Stimulated activated naive CD4-positive, alpha-beta T cell treated with Interleukin-2 at 50 U/mL for 16 hours (primary cell): ENCODE results near the gene DLG2.

Experiments
- DNase-seq: peaks from one replicate; lab custom pipeline; 2025; lab: John Stamatoyannopoulos, UW

Gene DLG2

DNA sequence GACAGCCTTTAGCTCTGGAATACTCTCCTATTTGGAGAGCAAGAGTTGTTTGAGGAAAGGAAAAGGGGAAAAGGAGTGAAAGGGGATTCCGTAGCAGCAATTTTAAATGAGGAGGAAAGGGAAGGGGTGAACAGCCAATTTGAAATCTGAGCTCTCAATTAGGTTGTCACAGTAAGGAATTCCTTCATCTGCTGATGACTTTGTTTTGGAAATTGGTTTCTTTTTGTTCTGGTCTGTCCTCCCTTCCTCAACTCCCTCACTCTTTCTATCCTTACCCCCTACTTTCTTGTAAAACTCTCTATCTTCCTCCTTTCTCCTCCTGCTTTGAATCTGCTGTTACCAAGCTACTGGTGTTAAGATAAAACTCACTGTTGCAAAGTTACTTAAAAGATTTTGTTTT, 1155.6 kb downstream of the DLG2 start:
- DNase-seq: no peak

DNA sequence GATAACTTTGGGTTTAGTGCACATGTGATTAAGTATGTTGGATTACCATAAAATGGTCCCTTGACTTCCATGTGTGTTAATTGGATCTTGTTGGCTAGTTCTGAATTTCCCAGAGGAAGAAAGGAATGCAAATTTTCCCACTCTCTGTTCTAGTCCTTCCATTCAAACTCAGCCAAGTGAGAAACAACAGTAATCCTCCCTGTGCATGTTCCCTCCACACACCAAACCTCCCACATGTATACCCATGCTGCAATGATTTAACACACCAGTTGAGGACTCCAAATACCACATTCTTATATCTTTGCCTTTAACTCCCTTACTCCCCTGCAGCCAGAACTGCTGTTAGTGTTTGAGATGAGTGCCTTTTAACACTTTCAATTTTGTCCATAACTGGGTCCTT, 1158.9 kb downstream of the DLG2 start:
- no peak for DNase-seq

- DNase-seq: no peak
These were observed 1162.1 kb downstream of the DLG2 start for GRCh38 chr11:84465040-84465439.

- no peak for DNase-seq
These were observed 1171.5 kb downstream of the DLG2 start for GRCh38 chr11:84455691-84456090.

DNA sequence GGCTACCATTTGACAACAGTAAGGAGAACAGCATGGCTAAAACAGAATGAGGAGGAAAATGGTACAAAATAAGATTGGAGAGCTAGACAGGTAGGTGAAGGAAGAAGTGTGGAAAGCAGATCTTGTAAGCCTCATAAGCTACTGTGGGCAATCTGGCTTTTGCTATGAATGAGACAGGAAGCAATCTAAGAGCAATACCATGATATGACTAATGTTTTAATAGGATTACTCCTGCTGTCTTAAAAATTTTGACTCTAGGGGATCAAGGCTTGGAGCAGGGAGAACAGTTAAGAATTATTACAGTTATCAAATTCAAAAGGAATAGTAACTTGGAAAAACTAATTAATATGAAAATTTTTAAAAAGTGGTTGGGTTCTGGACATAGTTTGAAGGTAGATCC, 1174.9 kb downstream of the DLG2 start:
- DNase-seq: no peak

DNA sequence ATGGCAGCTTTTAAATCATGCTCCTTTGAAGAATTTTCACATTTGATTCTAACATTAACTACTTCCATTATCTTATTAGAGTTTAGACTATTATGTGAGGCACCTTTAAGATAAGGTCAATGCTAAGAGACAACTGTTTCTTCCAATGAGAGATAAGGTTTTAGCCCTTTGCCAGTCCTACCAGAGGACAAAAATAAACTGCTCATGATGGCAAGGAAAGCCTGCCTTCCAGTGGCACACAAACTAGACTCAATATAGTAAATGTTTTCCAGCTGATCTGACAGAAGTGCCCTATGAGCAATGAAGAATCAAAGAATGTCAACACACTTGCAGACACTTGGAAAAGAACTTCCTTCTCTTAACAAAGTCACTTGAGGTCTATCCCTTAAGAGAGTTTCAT, 1188.6 kb downstream of the DLG2 start:
- DNase-seq: no peak

DNA sequence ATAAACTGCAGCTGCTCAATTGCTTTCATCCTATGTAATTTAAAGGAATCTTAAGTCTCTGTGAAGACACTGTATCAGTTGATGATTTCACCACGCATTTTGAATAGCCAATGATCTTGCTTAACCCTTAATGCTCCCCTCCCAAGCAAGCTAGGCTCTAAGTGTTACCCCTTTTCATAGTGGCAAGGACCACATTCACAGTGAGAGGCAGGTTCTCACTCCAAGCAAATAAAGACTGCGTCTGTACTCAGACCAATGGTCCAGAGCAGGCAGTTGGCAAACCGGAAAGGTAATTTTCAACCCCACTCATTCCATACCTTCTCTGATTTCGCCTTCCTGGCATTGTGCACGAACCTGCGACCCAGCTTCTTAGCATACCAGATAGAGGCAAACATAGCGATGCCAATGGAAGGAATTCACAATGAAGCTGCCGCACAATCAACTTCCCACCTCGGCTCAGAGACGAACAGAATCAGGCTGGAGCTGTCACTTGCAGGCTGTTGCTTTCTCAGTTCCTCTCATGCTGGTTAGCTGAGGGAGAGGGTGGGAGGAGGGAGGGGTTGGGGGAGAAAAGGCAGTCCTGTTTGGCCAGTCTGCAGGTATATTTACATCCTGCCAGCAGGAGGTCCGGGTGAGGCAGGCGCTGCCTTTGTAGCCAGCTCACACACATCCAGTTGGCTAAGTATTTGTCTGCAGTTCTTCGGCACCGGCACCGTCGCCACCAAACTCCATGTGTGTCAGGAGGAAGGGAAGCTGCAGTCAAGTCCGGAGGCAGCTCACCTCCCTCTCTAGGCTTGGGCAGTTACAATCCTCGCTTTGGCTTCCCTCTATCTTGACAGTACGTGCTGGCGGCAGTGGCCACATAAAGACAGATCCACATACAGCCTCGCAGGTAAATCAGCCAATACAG, 1189.8 kb downstream of the DLG2 start:
- DNase-seq: no peak

GRCh38 chr11:84430661-84431060, 1196.5 kb downstream of the DLG2 start:
- DNase-seq: no peak

GRCh38 chr11:84425673-84426072, 1201.5 kb downstream of the DLG2 start:
- DNase-seq: no peak

- DNase-seq: no peak
These were observed 1206.9 kb downstream of the DLG2 start for GRCh38 chr11:84420271-84420670.

DNA sequence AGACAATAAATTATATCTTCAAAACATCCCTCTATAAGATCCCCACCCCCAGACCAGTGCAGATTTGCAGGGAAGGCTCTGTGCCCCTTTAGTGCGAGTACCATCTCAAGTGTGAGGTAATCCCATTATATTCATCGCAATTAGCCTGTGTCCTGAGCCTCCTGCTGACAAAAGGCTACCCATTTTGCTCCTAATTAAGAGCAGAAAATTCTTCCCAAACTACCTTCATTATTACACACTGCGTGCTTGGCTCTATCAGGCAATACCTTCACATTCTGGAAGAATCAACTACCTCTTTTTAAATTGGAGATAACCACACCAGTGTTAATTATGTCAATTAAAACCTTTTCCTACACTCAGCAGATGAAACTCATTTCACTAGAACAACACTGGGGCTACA, 1207.5 kb downstream of the DLG2 start:
- DNase-seq: no peak

DNA sequence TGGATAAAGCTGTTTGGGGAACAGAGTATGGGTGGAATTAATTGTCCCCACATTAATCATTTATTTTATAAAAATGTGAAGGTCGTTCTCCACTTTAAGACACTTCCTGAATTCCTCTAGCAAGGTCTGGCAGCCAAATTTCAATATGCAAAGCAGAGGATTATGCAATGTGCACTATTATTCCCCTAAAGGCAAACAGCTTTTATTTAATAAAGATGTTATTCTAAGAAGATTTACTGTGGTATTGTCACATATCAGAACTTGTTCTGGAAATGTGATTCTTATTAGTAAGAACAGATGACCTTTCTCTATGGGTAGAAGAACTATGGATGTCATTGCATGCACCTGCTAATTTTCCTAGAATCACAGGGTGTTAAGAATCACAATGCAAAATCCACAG, 1212.2 kb downstream of the DLG2 start:
- DNase-seq: no peak

DNA sequence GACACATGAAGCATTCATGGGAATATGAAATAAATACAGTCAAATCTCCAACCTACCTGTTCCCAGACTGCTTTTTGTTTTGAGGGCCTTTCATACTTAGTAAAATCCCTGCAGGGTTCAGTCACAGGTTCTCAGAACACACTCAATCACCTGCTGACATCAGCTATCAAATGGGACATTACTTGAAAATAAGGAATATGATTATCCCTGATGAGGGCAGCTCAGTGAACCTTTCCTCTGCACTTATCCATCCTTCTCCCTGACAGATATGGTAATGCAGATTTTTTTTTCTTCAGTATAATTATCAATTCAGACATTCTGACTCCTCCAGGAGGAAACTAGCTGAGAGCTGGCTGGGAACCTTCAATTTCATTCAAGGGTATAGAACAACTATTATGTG, 1213.6 kb downstream of the DLG2 start:
- DNase-seq: no peak

- DNase-seq: no peak
These were observed 1214.3 kb downstream of the DLG2 start for GRCh38 chr11:84412862-84413261.

DNA sequence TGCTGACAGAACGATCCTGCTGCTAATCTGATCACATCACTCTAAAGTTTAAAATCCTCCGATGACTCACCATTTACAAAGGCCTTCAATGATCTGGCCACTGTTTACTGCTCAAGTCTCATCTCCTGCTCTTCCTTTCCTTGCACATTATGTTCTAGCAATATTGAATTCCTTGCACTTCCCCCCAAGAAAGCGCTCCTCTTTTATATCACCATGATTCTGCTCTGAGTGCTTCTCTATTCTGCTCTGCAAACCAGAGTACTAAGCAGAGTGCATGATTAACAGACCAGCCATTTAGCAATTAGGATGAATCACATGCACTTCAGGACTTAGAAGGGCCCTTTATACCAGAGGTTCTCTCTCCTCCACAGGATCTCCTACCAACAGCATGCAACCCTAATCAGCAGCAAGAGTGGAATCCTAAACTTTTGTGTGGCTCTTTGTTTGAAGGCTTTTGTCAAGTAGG, 1218.2 kb downstream of the DLG2 start:
- DNase-seq: no peak

DNA sequence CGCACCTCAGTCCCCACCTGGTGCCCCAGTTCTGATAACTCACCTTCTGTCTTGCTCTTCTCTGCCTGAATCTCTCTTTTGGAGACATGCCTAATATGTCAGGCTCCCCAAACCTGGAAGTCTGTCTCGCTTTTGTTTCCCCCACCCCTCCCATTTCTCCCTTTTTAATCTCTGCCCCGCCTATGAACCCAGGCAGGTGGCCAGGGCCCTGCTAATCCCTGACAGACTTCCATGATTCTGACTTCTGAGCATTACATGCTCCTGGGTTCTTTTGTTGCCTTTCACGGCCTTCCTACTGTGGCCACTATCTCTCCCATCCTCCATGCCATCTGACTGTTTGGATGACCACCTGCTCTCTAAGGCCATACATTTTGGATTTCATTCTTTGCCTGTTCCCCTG, 1220.1 kb downstream of the DLG2 start:
- no peak for DNase-seq

DNA sequence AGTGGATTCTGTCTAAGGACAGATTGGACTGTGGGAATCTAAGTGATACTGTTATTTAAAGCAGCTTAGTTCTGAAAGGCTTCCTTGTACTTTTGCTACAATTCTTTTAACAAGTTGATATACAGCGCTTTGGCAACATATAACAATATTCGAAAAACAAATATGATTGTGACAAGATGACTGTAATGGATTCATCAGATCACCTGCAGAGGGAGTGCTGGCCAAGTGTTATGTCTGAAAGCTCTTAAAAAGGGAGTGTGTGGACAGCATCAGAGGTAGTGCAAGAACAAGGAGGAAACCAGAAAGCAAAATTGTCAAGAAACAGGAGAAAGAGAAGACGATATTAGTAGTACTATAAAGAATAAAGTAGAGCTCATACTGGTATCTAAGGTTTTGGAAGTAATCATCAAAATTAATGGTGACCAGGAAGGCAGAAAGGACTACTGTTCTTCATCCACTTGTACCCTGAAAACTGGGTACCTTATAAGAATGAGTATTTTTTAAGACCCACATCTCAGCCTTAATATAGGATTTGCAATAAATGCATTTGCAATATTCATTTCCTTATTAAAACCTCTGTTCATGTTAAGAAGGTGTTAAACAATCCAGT, 1229.0 kb downstream of the DLG2 start:
- DNase-seq: no peak

- DNase-seq: no peak
These were observed 1230.6 kb downstream of the DLG2 start for GRCh38 chr11:84396521-84396920.

- no peak for DNase-seq
These were observed 1236.6 kb downstream of the DLG2 start for GRCh38 chr11:84390441-84391078.

DNA sequence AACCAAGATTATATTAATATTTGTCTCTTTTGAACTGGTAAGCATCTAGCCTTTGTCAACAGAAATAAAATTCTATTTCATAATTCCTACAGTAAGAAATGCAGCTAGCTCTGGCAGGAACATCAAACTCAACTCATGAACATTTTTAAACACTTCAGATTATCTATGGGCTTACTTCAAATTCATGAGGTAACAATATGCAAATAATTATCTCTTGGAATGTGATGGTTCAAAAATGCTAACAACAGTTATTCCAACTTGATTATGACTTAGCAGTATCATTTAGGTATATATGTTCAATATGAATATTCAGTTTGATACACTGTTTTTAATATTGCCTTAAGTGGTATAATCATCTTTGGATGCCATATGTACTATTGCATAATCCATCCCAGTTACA, 1237.4 kb downstream of the DLG2 start:
- no peak for DNase-seq

DNA sequence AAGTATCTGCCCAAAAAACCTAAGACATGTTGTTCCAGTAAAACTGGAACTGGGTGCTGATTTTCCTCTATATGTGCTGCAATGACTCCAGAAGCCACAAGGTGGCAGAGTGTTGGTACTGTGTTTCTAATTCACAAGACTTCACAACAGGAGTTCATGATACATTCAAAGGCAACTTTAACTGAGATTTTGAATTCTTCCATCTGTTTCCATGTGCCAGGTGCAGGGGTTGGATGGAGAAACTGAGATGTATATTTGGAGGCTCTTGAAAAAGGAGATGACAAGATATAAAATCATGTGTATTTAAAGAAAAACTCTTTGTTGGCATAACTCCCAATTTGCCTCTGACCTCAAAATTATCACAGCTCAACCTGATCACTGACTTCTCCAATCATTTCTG, 1242.4 kb downstream of the DLG2 start:
- no peak for DNase-seq

DNA sequence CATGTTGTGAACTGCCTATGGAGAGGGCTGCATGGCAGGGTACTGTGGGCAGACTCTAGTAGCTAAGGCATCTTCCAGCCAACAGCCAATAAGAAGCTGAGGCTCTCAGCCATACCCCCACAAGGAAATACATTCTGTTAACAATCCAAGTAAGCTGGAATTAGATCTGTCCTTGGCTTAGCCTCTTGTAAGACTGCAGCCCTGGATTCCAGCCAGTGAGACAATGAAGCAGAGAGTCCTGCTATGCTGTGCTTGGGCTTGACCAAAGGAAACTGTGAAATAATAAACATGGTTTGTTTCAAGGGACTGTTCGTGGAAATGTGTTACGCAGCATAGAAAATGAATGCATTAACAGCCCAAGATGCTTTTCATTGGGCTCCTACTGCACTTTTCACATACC, 1243.6 kb downstream of the DLG2 start:
- DNase-seq: no peak

- no peak for DNase-seq
These were observed 1245.5 kb downstream of the DLG2 start for GRCh38 chr11:84381666-84382065.
